A673 (cell line): ENCODE results near the gene ZNF365. TPM values are rescaled to one million over a fixed set of nuclear protein-coding genes. Genes with fewer than 3 reads are reported as not detected.

ENCODE experiments used
- BruUV-seq: library from RNA; stranded (reverse); fragments of 400-500 nt; replicated peaks from 2 replicates; lab custom pipeline; 2021; lab: Mats Ljungman, UMichigan
- CTCF ChIA-PET: fragments of 300-600 bp; sonication (Branson Sonifier 250); formaldehyde crosslinking; loops from one replicate; lab custom pipeline; 2022; ENCODE audit warnings: antibody characterized with exemption; lab: Charles Lee
- POLR2A ChIA-PET: fragments of 300-600 bp; sonication (Branson Sonifier 250); formaldehyde crosslinking; loops from one replicate; lab custom pipeline; 2022; ENCODE audit warnings: antibody characterized with exemption; ENCODE audit not compliant: low non-redundant PET; lab: Charles Lee
- DNase-seq: peaks from one replicate; pipeline ENCODE4 v3.0.0-alpha.2; 2015; ENCODE audit warnings: low spot score
- H3K27ac ChIP-seq: fragments of 200-600 bp; sonication (generic); 2 replicates; pipeline ENCODE4 v1.5.1; 2016; ENCODE audit warnings: mixed run types, low read depth, mild to moderate bottlenecking, mixed read lengths, antibody characterized with exemption, low read length; ENCODE audit not compliant: poor library complexity, severe bottlenecking
- H3K27me3 ChIP-seq: fragments of 200-600 bp; sonication (generic); replicated peaks from 2 replicates; pipeline ENCODE4 v1.6.1; 2017; ENCODE audit warnings: mixed run types, low read depth, mild to moderate bottlenecking, mixed read lengths, antibody characterized with exemption, low read length; ENCODE audit not compliant: insufficient read depth, poor library complexity
- H3K36me3 ChIP-seq: fragments of 200-600 bp; sonication (generic); 2 replicates; pipeline ENCODE4 v1.6.1; 2016; ENCODE audit warnings: mixed run types, mild to moderate bottlenecking, mixed read lengths, antibody characterized with exemption, low read length; ENCODE audit not compliant: insufficient read depth, poor library complexity, severe bottlenecking
- H3K4me1 ChIP-seq: fragments of 200-600 bp; sonication (generic); 2 replicates; pipeline ENCODE4 v1.6.1; 2017; ENCODE audit warnings: mixed run types, mild to moderate bottlenecking, mixed read lengths, antibody characterized with exemption, low read length; ENCODE audit not compliant: insufficient read depth, poor library complexity, severe bottlenecking
- H3K4me3 ChIP-seq: fragments of 200-600 bp; sonication (generic); 2 replicates; pipeline ENCODE4 v1.5.1; 2016; ENCODE audit warnings: low read depth, mixed run types, mild to moderate bottlenecking, mixed read lengths, low read length; ENCODE audit not compliant: poor library complexity, severe bottlenecking
- H3K9me3 ChIP-seq: fragments of 200-600 bp; sonication (generic); 2 replicates; pipeline ENCODE4 v1.6.1; 2016; ENCODE audit warnings: mixed run types, low read depth, mild to moderate bottlenecking, mixed read lengths, antibody characterized with exemption, low read length; ENCODE audit not compliant: poor library complexity, severe bottlenecking
- EZH2 ChIP-seq: fragments of 200-600 bp; sonication (generic); IDR thresholded peaks from 2 replicates; pipeline ENCODE4 v1.6.1; 2017; ENCODE audit warnings: borderline replicate concordance, low read depth, mild to moderate bottlenecking, mixed read lengths, antibody characterized with exemption, low read length; ENCODE audit not compliant: poor library complexity, severe bottlenecking
- intact Hi-C: fragments of 100-400 bp; cut with micrococcal nuclease; formaldehyde crosslinking; loops from one replicate; pipeline ENCODE4 v1.10.0; 2022; ENCODE audit not compliant: unreplicated experiment
- total RNA-seq: library from RNA; stranded (reverse); gene quantifications from 2 replicates; pipeline ENCODE4 v1.2.3, GENCODE V29; 2021
- TF ChIP-seq, protein P1 (sequence below): fragments of 300-800, 200-600 bp; sonication (generic); conservative IDR thresholded peaks from 2 replicates; pipeline ENCODE4 v1.5.1; 2017; ENCODE audit warnings: low read depth, mild to moderate bottlenecking, antibody characterized with exemption, low read length, moderate library complexity, mixed read lengths

Gene ZNF365
- total RNA-seq, 1 experiment from 2014 or later: 0.56 TPM

DNA sequence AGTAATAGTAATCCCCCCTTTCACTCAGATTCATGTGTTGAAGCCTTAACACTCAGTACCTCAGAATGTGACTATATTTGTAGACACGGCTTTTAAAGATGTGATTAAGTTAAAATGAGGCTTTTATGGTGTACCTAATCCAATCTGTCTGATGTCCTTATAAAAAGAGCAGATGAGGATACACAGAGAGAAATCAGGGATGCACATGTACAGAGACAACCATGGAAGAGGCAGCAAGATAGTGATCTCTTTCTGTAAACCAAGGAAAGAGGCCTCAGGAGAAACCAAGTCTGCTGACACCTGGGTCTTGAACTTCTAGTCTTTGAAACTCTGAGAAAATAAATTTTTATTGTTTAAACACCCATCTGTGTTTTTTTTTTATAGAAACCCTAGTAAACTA is 44.0 kb upstream of the ZNF365 start:
- no TSS peak for BruUV-seq
- POLR2A ChIA-PET: no interaction called here
- H3K36me3 ChIP-seq: no peaks in the 10 kb centered on the region
- CTCF ChIA-PET: no interaction called here
- peaks cover 9% of the 10 kb centered on the region for H3K9me3 ChIP-seq
- no peak for DNase-seq
- no peaks in the 10 kb centered on the region for H3K27me3 ChIP-seq
- intact Hi-C loops: no loop called here
- H3K4me3 ChIP-seq: no peak overlapping the region
- no peak for TF ChIP-seq EZH2
- TF ChIP-seq, protein P1, sequence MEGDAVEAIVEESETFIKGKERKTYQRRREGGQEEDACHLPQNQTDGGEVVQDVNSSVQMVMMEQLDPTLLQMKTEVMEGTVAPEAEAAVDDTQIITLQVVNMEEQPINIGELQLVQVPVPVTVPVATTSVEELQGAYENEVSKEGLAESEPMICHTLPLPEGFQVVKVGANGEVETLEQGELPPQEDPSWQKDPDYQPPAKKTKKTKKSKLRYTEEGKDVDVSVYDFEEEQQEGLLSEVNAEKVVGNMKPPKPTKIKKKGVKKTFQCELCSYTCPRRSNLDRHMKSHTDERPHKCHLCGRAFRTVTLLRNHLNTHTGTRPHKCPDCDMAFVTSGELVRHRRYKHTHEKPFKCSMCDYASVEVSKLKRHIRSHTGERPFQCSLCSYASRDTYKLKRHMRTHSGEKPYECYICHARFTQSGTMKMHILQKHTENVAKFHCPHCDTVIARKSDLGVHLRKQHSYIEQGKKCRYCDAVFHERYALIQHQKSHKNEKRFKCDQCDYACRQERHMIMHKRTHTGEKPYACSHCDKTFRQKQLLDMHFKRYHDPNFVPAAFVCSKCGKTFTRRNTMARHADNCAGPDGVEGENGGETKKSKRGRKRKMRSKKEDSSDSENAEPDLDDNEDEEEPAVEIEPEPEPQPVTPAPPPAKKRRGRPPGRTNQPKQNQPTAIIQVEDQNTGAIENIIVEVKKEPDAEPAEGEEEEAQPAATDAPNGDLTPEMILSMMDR: no peak
- H3K27ac ChIP-seq: no peak overlapping the region
- peaks cover 3% of the 10 kb centered on the region for H3K4me1 ChIP-seq

DNA sequence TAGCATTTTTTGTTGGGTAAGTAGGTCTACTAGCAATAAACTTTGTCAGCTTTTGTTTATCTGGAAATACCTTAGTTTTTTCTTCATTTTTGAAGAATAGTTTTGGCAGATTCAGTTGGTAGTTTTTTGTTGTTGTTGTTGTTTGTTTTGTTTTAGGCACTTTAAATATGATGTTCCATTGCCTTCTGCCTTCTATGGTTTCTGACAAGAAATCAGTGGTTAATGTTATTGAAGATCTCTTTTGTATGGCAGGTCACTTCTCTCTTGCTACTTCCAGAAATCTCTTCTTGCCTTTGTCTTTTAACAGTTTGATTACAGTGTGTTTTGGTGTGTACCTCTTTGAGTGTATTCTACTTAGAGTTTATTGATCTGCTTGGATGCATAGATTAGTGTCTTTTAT is 41.8 kb upstream of the ZNF365 start:
- intact Hi-C loops: no loop called here
- H3K4me3 ChIP-seq: no peak overlapping the region
- no TSS peak for BruUV-seq
- peaks cover 11% of the 10 kb centered on the region for H3K4me1 ChIP-seq
- H3K36me3 ChIP-seq: no peaks in the 10 kb centered on the region
- H3K27ac ChIP-seq: no peak overlapping the region
- ChIA-PET POLR2A (no interaction called here), CTCF (no interaction called here)
- TF ChIP-seq EZH2: no peak
- TF ChIP-seq, protein P1: no peak
- H3K9me3 ChIP-seq: peaks cover 9% of the 10 kb centered on the region
- DNase-seq: no peak
- no peaks in the 10 kb centered on the region for H3K27me3 ChIP-seq

DNA sequence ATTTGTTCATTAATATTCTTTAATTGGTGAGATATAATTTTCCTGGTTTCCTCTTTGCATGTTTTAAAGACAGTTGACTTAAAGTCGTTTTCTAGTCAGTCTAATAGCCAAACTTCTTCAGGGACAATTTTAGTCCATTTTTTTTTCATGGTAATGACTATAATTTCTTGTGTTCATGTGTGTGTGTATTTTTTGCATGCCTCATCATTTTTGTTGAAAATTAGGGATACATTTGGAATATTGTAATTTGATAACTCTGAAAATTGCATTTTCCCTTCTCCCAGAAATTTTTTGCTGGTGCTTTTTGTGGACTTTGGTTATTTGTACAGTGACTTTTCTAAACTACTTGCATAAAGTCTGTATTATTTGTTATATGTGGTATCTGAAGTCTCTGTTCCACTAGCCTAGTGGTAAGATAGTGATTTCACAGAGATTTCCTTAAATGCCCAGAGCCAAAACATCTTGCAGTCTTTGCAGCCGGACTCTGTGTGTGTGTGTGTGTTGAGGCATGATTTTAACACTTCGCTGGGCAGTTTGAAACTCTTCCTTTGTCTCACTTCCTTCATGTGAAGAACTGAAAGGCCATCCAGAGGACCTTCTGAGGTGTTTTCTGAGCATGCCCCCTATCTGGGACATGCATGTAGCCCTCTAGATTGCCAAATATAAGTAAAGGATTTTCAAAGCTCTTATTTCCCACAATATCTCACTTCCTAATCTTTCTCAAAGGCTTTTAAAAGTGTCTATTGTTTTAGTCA is 40.9 kb upstream of the ZNF365 start:
- Histone ChIP-seq H3K36me3 (no peaks in the 10 kb centered on the region), H3K9me3 (peaks cover 9% of the 10 kb centered on the region), H3K4me3 (no peak overlapping the region), H3K27me3 (no peaks in the 10 kb centered on the region), H3K4me1 (peaks cover 11% of the 10 kb centered on the region), H3K27ac (no peak overlapping the region)
- ChIA-PET POLR2A (no interaction called here), CTCF (no interaction called here)
- TF ChIP-seq EZH2: no peak
- TF ChIP-seq, protein P1: no peak
- intact Hi-C loops: no loop called here
- no TSS peak for BruUV-seq
- DNase-seq: no peak
